K562 (cell line): Measurements from ENCODE around the gene SNRPA. TPM values are rescaled to one million over a fixed set of nuclear protein-coding genes. Genes with fewer than 3 reads are reported as not detected.

ENCODE experiments used
- ATF4 ChIP-seq: fragments of 450-650 bp; formaldehyde crosslinking; IDR thresholded peaks from 2 replicates; pipeline ENCODE4 v1.4.0; 2022; ENCODE audit warnings: mild to moderate bottlenecking, moderate library complexity
- BRCA1 ChIP-seq, 2 experiments: fragments of 450-650 bp in 1 of 2; sonication (generic) in 1 of 2; formaldehyde crosslinking in 1 of 2; IDR thresholded peaks; 2 replicates each; pipeline versions ENCODE4 v1.5.0 to v1.6.1; 2017 to 2020; ENCODE audit warnings: mild to moderate bottlenecking in 1 of 2, missing genetic modification reagents in 1 of 2
- CREB1 ChIP-seq, 2 experiments: sonication (generic) in 1 of 2; formaldehyde crosslinking in 1 of 2; IDR thresholded peaks; 2 replicates each; pipeline versions ENCODE4 v1.6.1 to v1.8.0; 2012 to 2022; ENCODE audit warnings: inconsistent platforms in 1 of 2, mild to moderate bottlenecking in 1 of 2, missing genetic modification reagents in 1 of 2, moderate library complexity in 1 of 2
- DACH1 ChIP-seq: fragments of 450-650 bp; IDR thresholded peaks from 2 replicates; pipeline ENCODE4 v1.6.1; 2018; ENCODE audit not compliant: partially characterized antibody
- GMEB1 ChIP-seq: fragments of 250-450 bp; sonication (Bioruptor Pico); IDR thresholded peaks from 2 replicates; pipeline ENCODE4 v1.4.0; 2020; ENCODE audit warnings: mild to moderate bottlenecking
- HMGN3 ChIP-seq: IDR thresholded peaks from 2 replicates; pipeline ENCODE4 v1.6.1; 2011; ENCODE audit warnings: borderline replicate concordance, low read depth, mild to moderate bottlenecking, mixed read lengths, low read length; ENCODE audit not compliant: insufficient read length; ENCODE audit errors: extremely low read depth
- ILK ChIP-seq: fragments of 450-650 bp; IDR thresholded peaks from 2 replicates; pipeline ENCODE4 v1.6.1; 2016; ENCODE audit warnings: missing genetic modification characterization, low read depth, mild to moderate bottlenecking, missing compliant biosample characterization, moderate library complexity, borderline replicate concordance
- NR4A1 ChIP-seq, 2 experiments: fragments of 250-450 bp in 1 of 2; fragments of 450-650 bp in 1 of 2; sonication (Bioruptor Pico) in 1 of 2; IDR thresholded peaks; 2 replicates each; pipeline versions ENCODE4 v1.4.0 to v1.6.1; 2016 to 2020; ENCODE audit warnings: mild to moderate bottlenecking in 2 of 2, missing compliant biosample characterization in 1 of 2, missing genetic modification characterization in 1 of 2, moderate library complexity in 1 of 2
- PBX2 ChIP-seq, 2 experiments: IDR thresholded peaks in 1 of 2; conservative IDR thresholded peaks in 1 of 2; 2 replicates each; pipeline ENCODE4 v1.6.1; 2016; ENCODE audit warnings: low read depth in 2 of 2, mild to moderate bottlenecking in 1 of 2, missing compliant biosample characterization in 1 of 2, missing genetic modification characterization in 1 of 2, moderate library complexity in 1 of 2
- SMAD2 ChIP-seq: fragments of 150-350 bp; IDR thresholded peaks from 2 replicates; pipeline ENCODE4 v1.6.1; 2014; ENCODE audit warnings: low read depth, mild to moderate bottlenecking, low read length
- XRCC5 ChIP-seq: fragments of 200-400 bp; formaldehyde crosslinking; IDR thresholded peaks from 2 replicates; pipeline ENCODE4 v1.6.1; 2017; ENCODE audit warnings: low read depth, mild to moderate bottlenecking, low read length
- ZBTB33 ChIP-seq: sonication (generic); formaldehyde crosslinking; IDR thresholded peaks from 2 replicates; pipeline ENCODE4 v1.8.1; 2023; ENCODE audit warnings: mild to moderate bottlenecking, missing genetic modification reagents
- ZNF175 ChIP-seq: fragments of 200-800 bp; sonication (Bioruptor generic); IDR thresholded peaks from 2 replicates; pipeline ENCODE4 v1.6.1; 2016; ENCODE audit warnings: low read depth, mild to moderate bottlenecking, missing genetic modification characterization, missing compliant biosample characterization
- ZNF445 ChIP-seq: fragments of 250-450 bp; sonication (Bioruptor Pico); IDR thresholded peaks from 2 replicates; pipeline ENCODE4 v1.4.0; 2020; ENCODE audit warnings: low read depth, mild to moderate bottlenecking, moderate library complexity
- polyA plus RNA-seq, 8 experiments: library from polyadenylated mRNA; depleted of rRNA in 4 of 8; stranded (reverse) in 5 of 8; unstranded in 3 of 8; fragments of >200 nt; fragmentation: Nextera tagmentation in 2 of 8; fragmentation: Illumina TruSeq in 1 of 8; extraction: Ambion mirVana in 2 of 8; extraction: Trizol in 1 of 8; gene quantifications; 2 replicates each; pipeline versions ENCODE4 v1.2.1 to v1.2.3, GENCODE V29; 2011 to 2014; ENCODE audit warnings: inconsistent platforms in 1 of 8, missing spikeins in 1 of 8
- total RNA-seq, 7 experiments: library from RNA; depleted of rRNA in 6 of 7; stranded (reverse); fragments of >200 nt in 6 of 7; fragmentation: Illumina TruSeq in 2 of 7; extraction: Trizol in 2 of 7; gene quantifications; 2 replicates each; pipeline versions ENCODE4 v1.2.1 to v1.2.3, GENCODE V29; 2011 to 2021; ENCODE audit warnings: low replicate concordance in 1 of 7

The SNRPA gene
- total and polyA plus RNA-seq, 9 of the 15 experiments (the other 6 are each of a cell fraction or from before 2014, with no cell fraction given) = 16.3 to 311 (median 193) TPM

GRCh38 chr19:40716482-40717324 lies 34.3 kb upstream of the SNRPA start, which contains the start of the genes COQ8B and ITPKC (continued):
- TF ChIP-seq ZBTB33 = no peak
- no peak for TF ChIP-seq ILK
- no peak for TF ChIP-seq HMGN3
- no peak for TF ChIP-seq PBX2 (CRISPR knock-in tag; IDR thresholded peaks at IDR 0.05; ENCODE audit: low read depth)
- TF ChIP-seq PBX2 (tag; conservative IDR thresholded peaks at IDR 0.05; ENCODE audit: low read depth) = no peak
- no peak for TF ChIP-seq ZNF175 (CRISPR knock-in tag)
- no peak for TF ChIP-seq NR4A1 (CRISPR knock-in tag; IDR thresholded peaks at IDR 0.05)
- no peak for TF ChIP-seq NR4A1 (tag; IDR thresholded peaks at IDR 0.05)
- TF ChIP-seq DACH1 = no peak
- no peak for TF ChIP-seq SMAD2
- no peak for TF ChIP-seq BRCA1 (IDR thresholded peaks at IDR 0.05)
- no peak for TF ChIP-seq BRCA1 (CRISPR knock-in tag; IDR thresholded peaks at IDR 0.05)
- no peak; the same call in 1 of the 2 replicates for TF ChIP-seq XRCC5
- no peak for TF ChIP-seq ZNF445 (CRISPR knock-in tag)
- peak; percentile 93 for TF ChIP-seq CREB1 (IDR thresholded peaks at IDR 0.05)
- TF ChIP-seq CREB1 (CRISPR knock-in tag; IDR thresholded peaks at IDR 0.05) = peak; percentile 90
- TF ChIP-seq ATF4 (CRISPR knock-in tag) = no peak
- TF ChIP-seq GMEB1 = no peak; the same call in 1 of the 2 replicates
